ENCODE measurements around the gene NOL4L. TPM values are rescaled to one million over a fixed set of nuclear protein-coding genes. Genes with fewer than 3 reads are reported as not detected.
"Not testable (repeated sequence)": the region's sequence is repeated elsewhere in the genome, so short reads cannot be mapped to it uniquely, and the experiment has no call there.

Gene NOL4L
- total RNA-seq, 2 experiments from 2014 or later, result 39.1 to 41.1 TPM

DNA sequence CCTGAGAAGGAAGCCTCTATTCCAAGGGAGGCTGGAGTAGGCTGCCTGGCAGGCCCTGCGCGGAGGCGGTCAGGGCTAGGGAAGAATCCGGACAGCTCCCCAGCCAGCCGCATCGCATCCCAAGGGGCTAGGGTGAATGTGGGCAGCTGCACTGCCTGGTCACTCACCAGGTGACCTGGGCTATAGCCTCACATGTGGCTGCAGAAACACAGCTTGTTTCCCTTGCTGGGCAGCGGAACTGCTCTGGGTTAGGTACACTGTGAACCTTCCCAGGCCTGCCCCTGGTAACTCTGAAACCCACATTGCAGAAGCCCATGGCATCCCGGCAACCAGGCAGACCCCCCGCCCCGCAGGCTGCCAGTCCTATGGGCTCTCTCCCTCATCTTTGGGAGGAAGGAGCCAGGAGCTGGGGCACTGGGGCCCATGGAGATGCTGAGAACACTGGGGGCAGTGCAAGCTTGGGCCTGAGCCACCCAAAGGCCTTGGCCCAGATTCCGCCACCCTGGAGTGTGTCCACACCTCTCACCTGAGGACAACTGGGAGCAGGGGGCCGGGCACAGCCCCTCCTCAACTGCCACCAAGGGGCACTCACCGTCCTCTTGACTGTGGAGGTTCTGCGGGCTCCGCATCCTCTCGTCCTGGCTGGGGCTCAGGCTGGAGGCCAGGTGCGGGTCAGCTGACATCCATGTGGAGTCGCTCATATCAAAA, 111.0 kb downstream of the NOL4L start:
- Mint-ChIP-seq H3K36me3 (peaks cover 4% of the 10 kb centered on the region), H3K4me1 (peaks cover 12% of the 10 kb centered on the region), H3K27me3 (no peaks in the 10 kb centered on the region), H3K4me3 (no peak overlapping the region), H3K27ac (no peak overlapping the region), H3K9me3 (no peaks in the 10 kb centered on the region)
- DNase-seq (no peak), ATAC-seq (ENCODE audit: low read depth) (no peak)
- POLR2A ChIA-PET, result interaction anchor here (0.6 kb wide), 1 partner anchor 517 kb away, joined by 3 read pairs; no protein-coding TSS in a partner anchor

GRCh38 chr20:32473231-32474008, 111.7 kb downstream of the NOL4L start:
- Mint-ChIP-seq H3K27me3 (no peaks in the 10 kb centered on the region), H3K4me1 (peaks cover 12% of the 10 kb centered on the region), H3K27ac (no peak overlapping the region), H3K4me3 (no peak overlapping the region), H3K36me3 (peaks cover 4% of the 10 kb centered on the region), H3K9me3 (no peaks in the 10 kb centered on the region)
- DNase-seq (no peak), ATAC-seq (ENCODE audit: low read depth) (no peak)
- POLR2A ChIA-PET, result interaction anchor here (0.6 kb wide), 1 partner anchor 516 kb away, joined by 3 read pairs; no protein-coding TSS in a partner anchor

DNA sequence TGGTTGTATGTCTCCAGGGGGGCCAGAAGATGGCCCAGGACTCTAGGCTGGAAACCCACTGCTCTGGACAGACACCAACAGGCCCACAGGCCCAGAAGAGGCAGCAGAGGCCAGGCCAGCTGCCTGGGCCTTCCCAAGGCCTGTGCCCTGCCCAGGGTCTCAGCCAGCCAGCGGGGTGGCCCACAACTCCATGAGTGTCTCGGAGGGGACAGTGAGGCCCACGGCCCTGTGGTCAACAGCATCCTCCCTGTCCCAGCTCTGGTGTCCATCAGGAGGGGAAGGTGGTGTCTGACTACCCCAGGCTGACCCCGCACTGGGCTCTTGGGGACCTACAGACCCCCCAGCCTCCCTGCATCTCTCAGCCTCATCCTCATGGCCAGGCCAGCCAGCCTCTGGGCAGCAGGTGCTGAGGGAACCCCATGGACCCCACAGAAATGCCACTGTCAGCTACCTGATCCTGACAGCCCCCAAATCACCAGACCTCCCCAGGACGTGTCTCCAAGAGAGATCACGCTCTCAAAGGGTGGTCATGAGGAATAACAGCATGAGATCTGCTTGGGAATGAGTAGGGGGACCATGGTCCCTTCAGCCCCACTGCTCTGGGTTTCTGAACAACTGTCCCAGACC, 112.4 kb downstream of the NOL4L start:
- DNase-seq (no peak), ATAC-seq (ENCODE audit: low read depth) (no peak)
- H3K4me3 Mint-ChIP-seq, result no peak overlapping the region
- no peak overlapping the region for H3K27ac Mint-ChIP-seq
- POLR2A ChIA-PET, result no interaction called here
- no peaks in the 10 kb centered on the region for H3K27me3 Mint-ChIP-seq
- H3K9me3 Mint-ChIP-seq, result no peaks in the 10 kb centered on the region
- peaks cover 4% of the 10 kb centered on the region for H3K36me3 Mint-ChIP-seq
- peaks cover 10% of the 10 kb centered on the region for H3K4me1 Mint-ChIP-seq

DNA sequence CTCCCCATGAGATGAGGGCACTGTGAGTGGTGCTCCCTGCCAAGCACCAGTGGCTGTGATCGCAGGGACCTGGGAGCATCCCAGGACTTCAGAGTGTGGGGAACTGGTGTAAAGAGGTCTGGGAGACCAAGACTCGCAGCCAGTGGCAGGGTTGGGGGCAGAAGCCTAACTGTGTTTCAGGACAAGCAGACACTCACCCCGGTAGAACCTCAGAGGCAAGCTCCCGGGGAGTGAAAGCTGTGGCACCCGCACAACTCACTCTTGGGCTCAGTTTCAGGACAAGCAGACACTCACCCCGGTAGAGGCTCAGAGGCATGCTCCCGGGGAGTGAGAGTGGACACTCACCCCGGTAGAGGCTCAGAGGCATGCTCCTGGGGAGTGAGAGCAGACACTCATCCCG, 114.2 kb downstream of the NOL4L start:
- H3K4me3 Mint-ChIP-seq, result no peak overlapping the region
- ATAC-seq (ENCODE audit: low read depth), result no peak

DNA sequence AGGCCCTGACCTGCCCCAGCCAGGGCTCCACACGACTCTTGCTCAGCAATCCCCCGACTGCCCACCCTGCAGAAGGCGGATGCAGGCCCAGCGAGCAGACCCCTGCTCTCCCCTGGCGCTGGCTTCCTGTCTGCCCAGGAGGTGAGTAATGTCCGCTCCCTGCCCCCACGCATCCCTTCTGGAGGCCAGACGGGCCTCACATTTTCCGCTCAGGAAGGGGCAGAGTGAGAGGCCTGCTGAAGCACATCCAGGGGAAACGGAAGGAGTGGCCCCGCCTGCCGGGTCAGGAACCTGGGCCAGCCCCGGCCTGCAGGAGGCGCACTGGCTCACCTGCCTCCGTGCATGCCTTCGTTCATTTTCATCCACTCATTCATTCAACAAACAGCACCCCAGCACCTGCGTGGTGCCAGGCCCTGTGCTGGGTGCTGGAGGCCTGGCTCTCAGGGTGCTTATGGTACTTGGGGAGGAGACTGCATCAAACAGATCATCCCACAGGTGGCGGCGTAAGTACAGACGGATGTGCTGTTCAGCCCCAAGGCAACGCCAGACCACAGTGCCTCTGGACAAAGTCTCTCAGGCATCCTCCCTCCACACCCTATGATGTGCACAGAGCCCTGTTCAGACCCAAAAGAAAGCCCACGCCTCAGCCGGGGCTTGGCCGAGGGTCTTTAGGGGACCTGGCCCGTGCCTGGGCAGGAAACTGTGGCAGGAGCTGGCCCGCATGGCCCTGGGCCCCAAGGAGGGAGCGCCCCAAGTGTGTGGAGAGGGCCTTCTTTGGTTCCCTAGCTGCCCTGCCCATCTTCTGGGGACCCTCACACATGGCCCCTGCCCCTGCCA, 114.9 kb downstream of the NOL4L start:
- no peaks in the 10 kb centered on the region for H3K27me3 Mint-ChIP-seq
- POLR2A ChIA-PET, result no interaction called here
- H3K4me1 Mint-ChIP-seq, result no peaks in the 10 kb centered on the region
- no peaks in the 10 kb centered on the region for H3K9me3 Mint-ChIP-seq
- DNase-seq (no peak), ATAC-seq (ENCODE audit: low read depth) (no peak)
- H3K36me3 Mint-ChIP-seq, result peaks cover 4% of the 10 kb centered on the region
- no peak overlapping the region for H3K4me3 Mint-ChIP-seq
- no peak overlapping the region for H3K27ac Mint-ChIP-seq

More for the DNA sequence above, 114.2 kb downstream of the NOL4L start:
- DNase-seq, result no peak
- POLR2A ChIA-PET, result no interaction called here
- Mint-ChIP-seq H3K9me3 (no peaks in the 10 kb centered on the region), H3K27ac (no peak overlapping the region), H3K27me3 (no peaks in the 10 kb centered on the region), H3K36me3 (peaks cover 4% of the 10 kb centered on the region), H3K4me1 (peaks cover 2% of the 10 kb centered on the region)

DNA sequence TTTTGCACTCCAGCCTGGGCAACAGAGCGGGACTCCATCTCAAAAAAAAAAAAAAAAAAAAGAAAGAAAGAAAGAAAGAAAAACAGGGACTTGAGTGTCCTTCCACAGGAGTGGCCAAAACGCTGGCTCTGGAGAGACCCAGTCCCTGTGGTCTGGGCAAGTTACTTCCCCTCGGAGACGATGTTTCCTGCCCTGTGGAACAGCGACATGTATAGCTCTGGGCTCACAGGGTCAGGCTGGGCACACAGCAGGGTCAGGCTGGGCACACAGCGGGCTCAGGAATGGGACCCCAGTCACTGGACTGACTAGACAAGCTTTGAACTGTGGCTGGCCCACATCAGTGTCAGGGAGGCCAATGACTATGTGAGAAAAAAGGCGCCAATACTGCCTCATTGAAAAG, 116.3 kb downstream of the NOL4L start:
- POLR2A ChIA-PET, result no interaction called here
- DNase-seq (no peak), ATAC-seq (ENCODE audit: low read depth) (no peak)
- Mint-ChIP-seq H3K36me3 (peaks cover 4% of the 10 kb centered on the region), H3K27me3 (no peaks in the 10 kb centered on the region), H3K27ac (no peak overlapping the region), H3K4me1 (no peaks in the 10 kb centered on the region), H3K4me3 (no peak overlapping the region), H3K9me3 (no peaks in the 10 kb centered on the region)

GRCh38 chr20:32468313-32468640, 116.9 kb downstream of the NOL4L start:
- H3K27me3 Mint-ChIP-seq, result no peaks in the 10 kb centered on the region
- POLR2A ChIA-PET, result no interaction called here
- ATAC-seq (ENCODE audit: low read depth) (no peak), DNase-seq (no peak)
- H3K9me3 Mint-ChIP-seq, result no peaks in the 10 kb centered on the region
- H3K27ac Mint-ChIP-seq, result no peak overlapping the region
- H3K4me3 Mint-ChIP-seq, result no peak overlapping the region
- H3K36me3 Mint-ChIP-seq, result no peaks in the 10 kb centered on the region
- H3K4me1 Mint-ChIP-seq, result no peaks in the 10 kb centered on the region

- DNase-seq (no peak), ATAC-seq (ENCODE audit: low read depth) (no peak)
- Mint-ChIP-seq H3K4me3 (no peak overlapping the region), H3K36me3 (no peaks in the 10 kb centered on the region), H3K4me1 (no peaks in the 10 kb centered on the region), H3K9me3 (no peaks in the 10 kb centered on the region), H3K27me3 (no peaks in the 10 kb centered on the region), H3K27ac (no peak overlapping the region)
- POLR2A ChIA-PET, result no interaction called here
These were observed 117.4 kb downstream of the NOL4L start for GRCh38 chr20:32467506-32468312.

- Mint-ChIP-seq H3K36me3 (no peaks in the 10 kb centered on the region), H3K27me3 (no peaks in the 10 kb centered on the region), H3K27ac (no peak overlapping the region), H3K4me1 (no peaks in the 10 kb centered on the region), H3K9me3 (no peaks in the 10 kb centered on the region), H3K4me3 (no peak overlapping the region)
- DNase-seq (no peak), ATAC-seq (ENCODE audit: low read depth) (no peak)
- POLR2A ChIA-PET, result no interaction called here
These were observed 118.2 kb downstream of the NOL4L start for GRCh38 chr20:32466739-32467505.

DNA sequence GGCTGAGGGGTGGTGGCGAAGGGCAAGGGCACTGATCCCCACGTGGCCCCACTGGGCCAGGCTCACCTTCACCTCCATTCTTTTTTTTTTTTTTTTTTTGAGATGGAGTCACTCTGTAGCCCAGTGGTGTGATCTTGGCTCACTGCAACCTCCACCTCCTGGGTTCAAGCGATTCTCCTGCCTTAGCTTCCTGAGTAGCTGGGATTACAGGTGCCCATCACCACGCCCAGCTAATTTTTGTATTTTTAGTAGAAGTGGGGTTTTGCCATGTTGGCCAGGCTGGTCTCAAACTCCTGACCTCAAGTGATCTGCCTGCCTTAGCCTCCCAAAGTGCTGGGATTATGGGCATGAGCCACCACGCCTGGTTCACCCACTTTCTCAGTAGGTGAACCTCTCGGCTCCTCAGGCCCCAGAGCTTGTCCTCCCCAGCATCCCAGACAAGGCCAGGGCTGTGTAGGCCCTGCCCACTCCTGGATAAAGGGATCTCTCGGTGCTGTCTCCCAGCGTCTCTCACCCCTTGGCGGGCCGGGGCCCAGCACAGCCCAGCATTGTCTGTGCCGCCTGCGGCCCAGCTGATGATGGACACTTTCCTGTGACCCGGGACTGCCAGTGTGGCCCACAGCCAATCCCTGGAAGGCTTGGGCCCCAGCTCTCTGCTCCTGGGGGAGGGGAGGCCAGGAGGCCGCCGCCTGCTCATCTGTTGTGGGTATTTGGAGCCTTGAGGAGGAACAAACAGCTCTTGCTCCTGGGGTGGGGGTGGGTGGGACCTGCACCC, 119.0 kb downstream of the NOL4L start:
- POLR2A ChIA-PET; ATAC-seq (ENCODE audit: low read depth); H3K36me3 Mint-ChIP-seq; H3K4me3 Mint-ChIP-seq; DNase-seq; H3K27me3 Mint-ChIP-seq; H3K4me1 Mint-ChIP-seq; H3K9me3 Mint-ChIP-seq; H3K27ac Mint-ChIP-seq: not testable (repeated sequence)

- Mint-ChIP-seq H3K36me3 (no peaks in the 10 kb centered on the region), H3K27ac (no peak overlapping the region), H3K27me3 (no peaks in the 10 kb centered on the region), H3K4me1 (no peaks in the 10 kb centered on the region), H3K4me3 (no peak overlapping the region), H3K9me3 (no peaks in the 10 kb centered on the region)
- POLR2A ChIA-PET, result no interaction called here
- DNase-seq (no peak), ATAC-seq (ENCODE audit: low read depth) (no peak)
These were observed 119.8 kb downstream of the NOL4L start for GRCh38 chr20:32465092-32465900.

All from activated naive CD8-positive, alpha-beta T cell treated with anti-CD3 and anti-CD28 coated beads, Interleukin-2, amount 10 ng/mL, durations not matched to agents 7 days and 5 days (primary cell).